Measurements from ENCODE around the gene CAP1.

DNA sequence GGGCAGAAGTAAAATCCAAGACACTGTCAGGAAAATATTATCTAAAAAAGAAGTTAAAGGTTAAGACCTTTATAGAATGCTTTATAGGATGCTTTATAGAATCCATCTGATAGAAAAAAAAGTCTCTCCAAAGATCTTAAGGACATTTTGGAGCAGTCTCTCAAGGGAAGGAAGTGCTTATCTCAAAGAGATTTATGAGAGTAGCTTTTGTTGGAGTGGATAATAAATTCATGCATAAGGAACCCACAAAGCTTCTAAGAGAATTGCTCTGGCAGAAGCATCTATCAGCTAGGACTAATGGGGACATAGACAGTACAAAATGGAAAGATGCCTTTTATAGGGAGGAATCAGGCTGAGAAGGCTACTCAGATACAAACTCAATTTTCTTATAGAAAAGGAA lies 12.9 kb upstream of the CAP1 start:
- TF ChIP-seq YY1 (IDR thresholded peaks at IDR 0.05; ENCODE audit: insufficient read depth, insufficient read length) (no peak), SUZ12 (IDR thresholded peaks at IDR 0.05; ENCODE audit: extremely low read depth, insufficient read depth, insufficient read length) (no peak), ZNF274 (IDR thresholded peaks at IDR 0.05; ENCODE audit: low read depth, low read length) (no peak)

Measured in NT2/D1 (cell line).